ENCODE data around the gene P2RX3. TPM values are rescaled to one million over a fixed set of nuclear protein-coding genes. Genes with fewer than 3 reads are reported as not detected.

Gene P2RX3
- 0.29 and 0.47 TPM in 2 replicates for total RNA-seq (2021; fragmentation: NEBNext Ultra II Directional; extraction: Animal tissue kit (Norgen Biotek cat#: 25700))
- 0.45 and 1.1 TPM in 2 replicates for polyA plus RNA-seq (2011; rRNA removed)
- 0.83 TPM for polyA plus RNA-seq (2011; cell fraction: cytosol; rRNA removed)
- polyA plus RNA-seq (2011; cell fraction: nucleus; rRNA removed): 1.2 TPM
- 0.21 to 0.52 TPM (median 0.31 TPM) in 4 replicates for polyA plus RNA-seq (2012, experiment 1 of 2)
- 0.76 TPM for polyA plus RNA-seq (2012, experiment 2 of 2)
- 0.16 TPM for polyA plus RNA-seq (2013, experiment 1 of 2)
- polyA plus RNA-seq (2013, experiment 2 of 2): 0.15 TPM
- 0.49 and 0.54 TPM in 2 replicates for polyA minus RNA-seq (2011; rRNA and poly(A)+ RNA removed)
- polyA minus RNA-seq (2011; cell fraction: cytosol; rRNA and poly(A)+ RNA removed): 1.4 TPM
- 1.5 TPM for polyA minus RNA-seq (2011; cell fraction: nucleus; rRNA and poly(A)+ RNA removed)
- long read RNA-seq, experiment 1: 0 reads
- long read RNA-seq, experiment 2: 0 reads

- no peak for DNase-seq (ENCODE audit: low read depth in 1 of 2, low spot score in 2 of 2)
Measured at GRCh38 chr11:57338142-57338541, at the start of gene P2RX3. P2RX3 (plus strand) TSS chr11:57338352; CDS start chr11:57338551, 199 bp downstream.

More at GRCh38 chr11:57338142-57338541, at the start of gene P2RX3:
- Histone ChIP-seq H3K27me3 (replicated peaks in 1 of 4; ENCODE audit: control insufficient read depth in 3 of 4, extremely low read depth in 1 of 4, insufficient read depth in 3 of 4, low read length in 3 of 4) (peaks cover 0 to 5% (median 2%) of the 10 kb centered on the region in 4 experiments; a peak in 3 of 7 replicates), H3K4me2 (ENCODE audit: insufficient read depth in 1 of 2, low read depth in 2 of 2, low read length in 2 of 2) (no peak within 1 kb of the TSS), H2BK15ac (ENCODE audit: low read length) (0 out of 2 replicates have a peak within 1 kb of the TSS, but pooled peaks have one; percentile 24), H3K79me2 (ENCODE audit: control insufficient read depth in 1 of 2, insufficient read depth in 2 of 2, low read length in 2 of 2) (peaks cover 12 to 22% of the 10 kb centered on the region in 2 experiments), H3K27ac (ENCODE audit: low read depth, low read length) (no peak within 1 kb of the TSS), H3K18ac (ENCODE audit: extremely low read depth, low read length) (no peak within 1 kb of the TSS), H3K4ac (replicated peaks; ENCODE audit: insufficient read length, low read depth, low read length) (no peak within 1 kb of the TSS), H3K4me1 (replicated peaks in 1 of 4; ENCODE audit: control insufficient read depth in 3 of 4, insufficient read depth in 4 of 4, low read length in 3 of 4) (peaks cover 6 to 12% (median 8%) of the 10 kb centered on the region in 4 experiments), H3K14ac (ENCODE audit: insufficient read length) (no peak within 1 kb of the TSS), H2BK5ac (ENCODE audit: low read depth, low read length) (no peak within 1 kb of the TSS; the same call in 1 of the 2 replicates), H3K23me2 (ENCODE audit: low read depth, low read length) (peaks cover 4% of the 10 kb centered on the region), H3K9me3 (ENCODE audit: insufficient read depth in 2 of 2, low read depth in 1 of 2, low read length in 1 of 2) (no peaks in the 10 kb centered on the region), H2BK12ac (ENCODE audit: low read depth, low read length) (no peak within 1 kb of the TSS; the same call in 1 of the 2 replicates), H3K4me3 (ENCODE audit: extremely low read depth in 1 of 4, insufficient read depth in 2 of 4, low read depth in 3 of 4, low read length in 4 of 4) (no peak within 1 kb of the TSS), H2AFZ (ENCODE audit: low read length) (peak within 1 kb of the TSS; percentile 18; the same call in 1 of the 2 replicates), H3K36me3 (ENCODE audit: control insufficient read depth in 2 of 4, insufficient read depth in 4 of 4, low read length in 3 of 4) (peaks cover 4 to 14% (median 9%) of the 10 kb centered on the region in 4 experiments), H3K79me1 (ENCODE audit: low read depth, low read length) (peaks cover 6% of the 10 kb centered on the region), H2AK5ac (ENCODE audit: low read depth, low read length) (no peak within 1 kb of the TSS), H3K56ac (replicated peaks; ENCODE audit: insufficient read length, low read depth, low read length) (no peak within 1 kb of the TSS), H4K20me1 (replicated peaks in 1 of 2; ENCODE audit: control insufficient read depth in 1 of 2, insufficient read depth in 2 of 2, low read length in 2 of 2) (no peaks in the 10 kb centered on the region), H3K23ac (ENCODE audit: insufficient read length) (no peak within 1 kb of the TSS), H3K9ac (replicated peaks in 1 of 4; ENCODE audit: extremely low read depth in 1 of 4, low read depth in 3 of 4, low read length in 3 of 4) (no peak within 1 kb of the TSS), H2BK120ac (replicated peaks; ENCODE audit: low read depth, low read length) (no peak within 1 kb of the TSS), H2BK20ac (ENCODE audit: low read length) (no peak within 1 kb of the TSS), H4K8ac (ENCODE audit: extremely low read depth, insufficient read depth, low read length) (no peak within 1 kb of the TSS), H4K5ac (ENCODE audit: insufficient read length, low read depth, low read length) (no peak within 1 kb of the TSS), H4K91ac (replicated peaks; ENCODE audit: insufficient read length, low read length) (no peak within 1 kb of the TSS)
- 65% methylated on average over 4 of the region's 4 CpGs; no CpG with 5 or more reads in 1 of the 2 experiments for WGBS, 2 experiments (ENCODE audit: extremely low coverage in 1 of 2, insufficient coverage in 1 of 2, insufficient read length in 1 of 2, insufficient replicate concordance in 2 of 2, low coverage in 1 of 2, low lambda C conversion rate in 2 of 2, missing lambda C conversion rate in 1 of 2)
- FAIRE-seq: no peak
- TF ChIP-seq SP1 (IDR thresholded peaks at IDR 0.05; ENCODE audit: low read depth, low read length) (no peak), SRF (IDR thresholded peaks at IDR 0.05; ENCODE audit: low read depth, low read length) (no peak)
- POLR2A ChIA-PET (ENCODE audit: partially characterized antibody): interaction anchor here (0.6 to 45.7 kb wide), 3 partner anchors 31 to 272 kb away, joined by 4 to 1279 read pairs (median 4); partner anchors contain the start of gene TNKS1BP1
- CTCF ChIA-PET (ENCODE audit: partially characterized antibody): interaction anchor here (1.0 to 4.4 kb wide), 13 partner anchors 9 to 497 kb away, joined by 3 to 20 read pairs (median 4); partner anchors contain the start of genes RTN4RL2 and TNKS1BP1

Data from H1 (cell line).